HFF-Myc (cell line): ENCODE data around the gene SGTB.

ENCODE experiments used
- DNase-seq: peaks from one replicate; pipeline ENCODE4 v3.0.0-alpha.2; 2011; ENCODE audit warnings: low read depth; ENCODE audit errors: extremely low read depth
- H3K4me3 ChIP-seq: replicated peaks from 2 replicates; pipeline ENCODE4 v1.5.1; 2011; ENCODE audit warnings: low read depth, mild to moderate bottlenecking, control low read depth, low read length
- TF ChIP-seq, protein P1 (sequence below): IDR thresholded peaks from 2 replicates; pipeline ENCODE4 v1.5.1; 2012; ENCODE audit warnings: mild to moderate bottlenecking, low read depth, low read length, control low read depth; ENCODE audit errors: missing control alignments

Gene SGTB

GRCh38 chr5:65766175-65766574 lies 44.3 kb upstream of the SGTB start:
- no peak for DNase-seq
- TF ChIP-seq, protein P1, sequence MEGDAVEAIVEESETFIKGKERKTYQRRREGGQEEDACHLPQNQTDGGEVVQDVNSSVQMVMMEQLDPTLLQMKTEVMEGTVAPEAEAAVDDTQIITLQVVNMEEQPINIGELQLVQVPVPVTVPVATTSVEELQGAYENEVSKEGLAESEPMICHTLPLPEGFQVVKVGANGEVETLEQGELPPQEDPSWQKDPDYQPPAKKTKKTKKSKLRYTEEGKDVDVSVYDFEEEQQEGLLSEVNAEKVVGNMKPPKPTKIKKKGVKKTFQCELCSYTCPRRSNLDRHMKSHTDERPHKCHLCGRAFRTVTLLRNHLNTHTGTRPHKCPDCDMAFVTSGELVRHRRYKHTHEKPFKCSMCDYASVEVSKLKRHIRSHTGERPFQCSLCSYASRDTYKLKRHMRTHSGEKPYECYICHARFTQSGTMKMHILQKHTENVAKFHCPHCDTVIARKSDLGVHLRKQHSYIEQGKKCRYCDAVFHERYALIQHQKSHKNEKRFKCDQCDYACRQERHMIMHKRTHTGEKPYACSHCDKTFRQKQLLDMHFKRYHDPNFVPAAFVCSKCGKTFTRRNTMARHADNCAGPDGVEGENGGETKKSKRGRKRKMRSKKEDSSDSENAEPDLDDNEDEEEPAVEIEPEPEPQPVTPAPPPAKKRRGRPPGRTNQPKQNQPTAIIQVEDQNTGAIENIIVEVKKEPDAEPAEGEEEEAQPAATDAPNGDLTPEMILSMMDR: no peak
- no peak overlapping the region for H3K4me3 ChIP-seq

- DNase-seq: no peak
- TF ChIP-seq, protein P1: no peak
- H3K4me3 ChIP-seq: no peak overlapping the region
Observed at GRCh38 chr5:65765582-65765981, 43.7 kb upstream of the SGTB start.

DNA sequence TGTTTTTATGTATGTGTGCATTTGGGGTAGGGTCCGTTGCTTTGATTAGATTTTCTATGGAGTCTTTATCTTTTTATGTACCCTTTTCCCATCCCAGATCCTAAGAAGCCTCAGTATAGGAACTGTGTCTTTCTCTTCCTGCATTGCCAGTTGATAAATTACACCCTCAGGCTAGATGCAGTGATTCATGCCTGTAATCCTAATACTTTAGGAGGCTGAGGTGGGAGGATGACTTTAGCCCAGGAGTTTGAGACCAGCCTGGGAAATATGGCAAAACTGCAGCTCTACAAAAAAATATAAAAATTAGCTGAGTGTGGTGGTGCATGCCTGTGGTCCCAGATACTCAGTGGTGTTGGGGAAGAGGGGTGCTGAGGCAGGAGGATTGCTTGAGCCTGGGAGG lies 40.3 kb upstream of the SGTB start:
- H3K4me3 ChIP-seq: no peak overlapping the region
- TF ChIP-seq, protein P1: no peak
- no peak for DNase-seq

GRCh38 chr5:65760504-65761275 lies 38.8 kb upstream of the SGTB start:
- TF ChIP-seq, protein P1: no peak
- no peak for DNase-seq

GRCh38 chr5:65758546-65759144 lies 36.7 kb upstream of the SGTB start:
- TF ChIP-seq, protein P1: no peak
- no peak for DNase-seq
- H3K4me3 ChIP-seq: no peak overlapping the region

More at GRCh38 chr5:65760504-65761275, 38.8 kb upstream of the SGTB start:
- H3K4me3 ChIP-seq: no peak overlapping the region

- no peak for DNase-seq
- TF ChIP-seq, protein P1: no peak
- no peak overlapping the region for H3K4me3 ChIP-seq
Observed at GRCh38 chr5:65753189-65753588, 31.3 kb upstream of the SGTB start.
